IPS-18c (cell line): ENCODE data around the gene HTR3E.
"Not testable (repeated sequence)": the region's sequence is repeated elsewhere in the genome, so short reads cannot be mapped to it uniquely, and the experiment has no call there.

Experiments used
- H3K4me3 ChIP-seq: 2 replicates; pipeline ENCODE4 v1.7.0; 2013; ENCODE audit warnings: low read depth, mild to moderate bottlenecking, low read length, moderate library complexity; ENCODE audit not compliant: insufficient read depth
- H3K9me3 ChIP-seq: one replicate; pipeline ENCODE4 v1.6.1; 2013; ENCODE audit warnings: mild to moderate bottlenecking, low read length, moderate library complexity; ENCODE audit not compliant: control insufficient read depth, insufficient read depth

The HTR3E gene

DNA sequence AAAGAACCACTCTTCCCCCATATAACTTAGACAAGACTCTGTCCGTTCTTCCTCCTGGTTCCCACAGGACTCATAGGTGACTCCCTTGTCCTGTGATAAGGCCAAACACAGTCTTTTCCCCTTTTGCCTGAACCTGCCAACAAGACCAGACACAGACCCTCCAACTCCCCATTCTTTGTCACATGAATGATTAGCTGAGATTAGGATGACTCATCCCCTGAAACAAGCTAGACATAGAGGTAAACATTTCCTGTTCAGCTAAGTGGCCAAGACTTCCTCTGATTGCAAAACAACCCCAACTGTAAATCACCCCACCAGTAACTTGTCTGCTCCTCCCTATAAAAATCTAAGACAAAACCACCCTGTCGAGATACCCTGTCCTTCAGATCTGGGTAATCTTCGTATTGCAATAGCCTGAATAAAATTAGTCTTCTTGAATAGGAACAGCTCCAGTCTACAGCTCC is 11.4 kb upstream of the HTR3E start:
- H3K4me3 ChIP-seq = no peak overlapping the region
- H3K9me3 ChIP-seq = no peaks in the 10 kb centered on the region

DNA sequence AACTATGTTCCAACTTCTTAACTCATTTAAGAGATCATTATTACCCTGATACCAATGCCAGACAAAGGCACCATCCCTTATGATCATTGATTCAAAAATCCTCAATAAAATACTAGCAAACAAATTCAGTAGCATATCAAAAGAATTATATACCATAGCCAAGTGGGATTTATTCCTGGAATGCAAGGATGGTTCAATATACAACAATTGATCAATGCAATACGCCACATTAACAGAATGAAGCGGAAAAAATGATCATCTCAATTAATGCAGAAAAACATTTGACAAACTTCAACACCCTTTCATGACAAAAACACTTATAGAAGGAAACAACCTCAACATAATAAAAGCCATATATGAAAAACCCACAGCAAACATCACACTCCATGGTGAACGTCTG is 4.7 kb upstream of the HTR3E start:
- Histone ChIP-seq H3K4me3 (no peak overlapping the region), H3K9me3 (no peaks in the 10 kb centered on the region)

DNA sequence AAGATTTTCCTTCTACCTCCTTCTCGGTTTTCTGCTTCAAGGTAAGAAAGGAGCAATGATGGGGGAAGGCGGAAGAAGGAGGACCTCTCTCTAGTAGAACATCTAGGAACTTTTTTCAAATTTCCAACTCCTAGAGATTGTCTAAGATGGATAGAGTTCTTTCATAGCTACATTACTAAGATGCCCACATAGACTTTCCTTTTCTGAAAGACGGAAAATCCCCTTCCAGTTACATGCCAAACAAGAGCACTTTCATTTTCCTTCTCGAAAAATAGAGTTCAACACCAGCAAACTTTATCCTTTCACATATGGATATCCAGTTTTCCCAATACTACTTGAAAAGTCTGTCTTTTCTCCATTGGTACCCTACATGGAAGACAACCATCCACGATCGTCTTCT is 692 bp downstream of the HTR3E start:
- no peaks in the 10 kb centered on the region for H3K9me3 ChIP-seq
- H3K4me3 ChIP-seq = no peak overlapping the region

DNA sequence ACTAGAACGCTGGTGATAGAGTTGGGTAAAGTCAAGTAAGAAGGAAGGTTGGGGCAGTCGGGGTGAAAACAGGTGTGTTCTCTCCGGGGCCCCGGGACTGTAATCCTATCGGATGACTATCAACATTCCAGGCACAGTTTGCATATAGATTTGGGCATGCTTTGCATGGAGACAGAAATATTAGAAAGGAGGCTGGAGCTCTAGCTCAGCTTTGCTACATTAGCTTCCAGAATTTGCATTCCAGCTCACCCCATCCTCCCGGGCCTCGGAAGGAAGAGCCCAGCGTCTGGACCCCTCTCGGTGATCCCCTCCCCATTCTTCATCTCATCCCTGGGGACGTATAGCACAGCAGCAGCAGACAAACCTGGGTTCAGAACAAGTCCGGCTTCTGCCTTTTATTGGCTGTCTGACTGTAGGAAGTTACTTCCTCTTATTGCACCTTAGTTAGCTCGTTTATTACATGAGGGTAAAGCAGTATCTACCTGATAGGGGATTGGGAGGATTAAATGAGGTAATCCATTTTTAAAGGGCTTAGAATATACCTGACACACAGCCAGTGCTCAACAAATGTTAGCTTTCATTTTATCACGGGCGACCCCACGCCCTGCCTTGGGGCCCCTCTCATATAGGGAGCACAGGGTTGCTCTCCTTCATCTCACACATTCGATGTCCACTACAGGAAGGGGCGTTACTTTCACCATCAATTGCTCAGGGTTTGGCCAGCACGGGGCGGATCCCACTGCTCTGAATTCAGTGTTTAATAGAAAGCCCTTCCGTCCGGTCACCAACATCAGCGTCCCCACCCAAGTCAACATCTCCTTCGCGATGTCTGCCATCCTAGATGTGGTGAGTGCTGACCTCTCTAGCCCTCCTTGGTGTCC is 3.2 kb downstream of the HTR3E start:
- Histone ChIP-seq H3K9me3 (no peaks in the 10 kb centered on the region), H3K4me3 (no peak overlapping the region)

- Histone ChIP-seq H3K4me3 (no peak overlapping the region), H3K9me3 (no peaks in the 10 kb centered on the region)
Observed at GRCh38 chr3:184110316-184110725, 13.5 kb downstream of the HTR3E start.

DNA sequence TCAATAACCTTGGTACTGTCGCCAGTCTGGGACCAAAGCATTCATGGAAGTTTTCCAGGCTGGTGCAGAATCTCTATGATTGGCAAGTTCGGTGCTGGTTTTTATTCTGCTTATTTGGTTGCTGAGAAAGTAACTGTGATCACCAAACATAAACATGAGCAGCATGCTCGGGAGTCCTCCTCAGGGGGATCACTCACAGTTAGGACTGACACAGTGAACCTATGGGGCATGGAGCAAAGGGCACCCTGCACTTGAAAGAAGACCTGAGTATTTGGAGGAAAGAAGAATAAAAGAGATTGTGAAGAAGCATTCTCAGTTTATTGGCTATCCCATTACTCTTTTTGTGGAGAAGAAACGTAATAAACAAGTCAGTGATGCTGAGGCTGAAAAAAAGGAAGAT is 19.2 kb downstream of the HTR3E start:
- Histone ChIP-seq H3K4me3 (no peak overlapping the region), H3K9me3 (no peaks in the 10 kb centered on the region)

DNA sequence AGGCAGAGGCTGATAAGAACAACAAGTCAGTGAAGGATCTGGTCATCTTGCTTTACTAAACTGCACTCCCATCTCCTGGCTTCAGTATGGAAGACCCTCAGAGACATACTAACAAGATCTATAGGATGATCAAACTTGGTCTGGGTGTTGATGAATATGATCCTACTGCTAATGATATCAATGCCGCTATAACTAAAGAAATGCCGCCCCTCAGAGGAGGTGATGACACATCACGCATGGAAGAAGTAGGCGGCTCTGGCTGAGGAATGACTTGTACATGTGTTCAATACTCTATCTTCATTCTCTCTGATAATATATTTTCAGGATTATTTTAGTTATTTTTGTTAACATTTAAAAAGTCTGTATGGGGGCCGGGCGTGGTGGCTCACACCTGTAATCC is 20.8 kb downstream of the HTR3E start:
- no peaks in the 10 kb centered on the region for H3K9me3 ChIP-seq
- no peak overlapping the region for H3K4me3 ChIP-seq

DNA sequence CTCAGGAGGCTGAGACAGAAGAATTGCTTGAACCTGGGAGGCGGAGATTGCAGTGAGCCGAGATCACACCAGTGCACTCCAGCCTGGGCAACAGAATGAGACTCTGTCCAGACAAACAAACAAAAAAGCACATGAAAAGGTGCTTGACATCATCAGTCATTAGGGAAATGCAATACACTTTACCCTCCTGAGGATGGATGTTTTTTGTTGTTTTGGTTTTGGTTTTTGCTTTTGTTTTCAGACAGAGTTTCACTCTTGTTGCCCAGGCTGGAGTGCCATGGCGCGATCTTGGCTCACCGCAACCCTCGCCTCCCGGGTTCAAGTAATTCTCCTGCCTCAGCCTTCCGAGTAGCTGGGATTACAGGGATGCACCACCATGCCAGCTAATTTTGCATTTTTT is 24.2 kb downstream of the HTR3E start:
- H3K9me3 ChIP-seq, H3K4me3 ChIP-seq: not testable (repeated sequence)

DNA sequence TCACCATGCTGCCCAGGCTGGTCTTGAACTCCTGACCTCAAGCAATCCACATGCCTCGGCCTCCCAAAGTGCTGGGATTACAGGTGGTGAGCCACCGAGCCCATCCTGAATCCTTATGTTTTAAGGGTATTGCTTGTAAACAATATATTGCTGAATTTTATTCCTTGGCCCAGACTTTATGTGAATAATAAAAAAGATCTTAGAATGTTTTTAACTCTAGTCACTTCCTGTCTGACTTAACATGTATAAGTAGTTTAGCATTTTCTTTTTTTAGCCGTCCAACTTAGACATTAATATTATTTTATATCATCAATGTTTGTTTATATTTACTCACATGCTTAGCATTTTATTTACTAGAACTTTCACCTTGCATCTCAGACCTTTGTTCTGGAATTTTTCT is 29.1 kb downstream of the HTR3E start:
- Histone ChIP-seq H3K9me3 (no peaks in the 10 kb centered on the region), H3K4me3 (no peak overlapping the region)

DNA sequence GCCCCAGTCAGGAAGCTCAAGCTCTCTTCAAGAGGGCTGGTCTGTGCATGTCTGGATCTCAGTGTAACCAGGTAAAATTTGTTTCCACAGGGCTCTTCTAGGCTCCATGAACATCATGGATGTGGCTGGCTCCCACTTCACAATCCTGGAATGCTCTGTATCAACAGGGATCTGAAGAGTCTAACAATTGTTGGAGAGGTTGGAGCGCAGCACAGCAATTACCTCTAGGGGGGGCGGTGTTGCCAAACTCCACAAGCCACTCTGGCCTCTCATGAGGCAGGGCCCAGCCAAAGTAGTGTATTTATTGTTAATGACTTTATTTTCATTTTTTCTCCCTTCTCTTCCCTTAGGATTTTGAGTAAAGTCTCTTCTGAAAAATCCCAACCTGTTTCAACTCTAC is 32.1 kb downstream of the HTR3E start:
- no peak overlapping the region for H3K4me3 ChIP-seq
- H3K9me3 ChIP-seq = no peaks in the 10 kb centered on the region

GRCh38 chr3:184132945-184133344 is 36.1 kb downstream of the HTR3E start:
- peaks cover 2% of the 10 kb centered on the region for H3K9me3 ChIP-seq
- no peak overlapping the region for H3K4me3 ChIP-seq

DNA sequence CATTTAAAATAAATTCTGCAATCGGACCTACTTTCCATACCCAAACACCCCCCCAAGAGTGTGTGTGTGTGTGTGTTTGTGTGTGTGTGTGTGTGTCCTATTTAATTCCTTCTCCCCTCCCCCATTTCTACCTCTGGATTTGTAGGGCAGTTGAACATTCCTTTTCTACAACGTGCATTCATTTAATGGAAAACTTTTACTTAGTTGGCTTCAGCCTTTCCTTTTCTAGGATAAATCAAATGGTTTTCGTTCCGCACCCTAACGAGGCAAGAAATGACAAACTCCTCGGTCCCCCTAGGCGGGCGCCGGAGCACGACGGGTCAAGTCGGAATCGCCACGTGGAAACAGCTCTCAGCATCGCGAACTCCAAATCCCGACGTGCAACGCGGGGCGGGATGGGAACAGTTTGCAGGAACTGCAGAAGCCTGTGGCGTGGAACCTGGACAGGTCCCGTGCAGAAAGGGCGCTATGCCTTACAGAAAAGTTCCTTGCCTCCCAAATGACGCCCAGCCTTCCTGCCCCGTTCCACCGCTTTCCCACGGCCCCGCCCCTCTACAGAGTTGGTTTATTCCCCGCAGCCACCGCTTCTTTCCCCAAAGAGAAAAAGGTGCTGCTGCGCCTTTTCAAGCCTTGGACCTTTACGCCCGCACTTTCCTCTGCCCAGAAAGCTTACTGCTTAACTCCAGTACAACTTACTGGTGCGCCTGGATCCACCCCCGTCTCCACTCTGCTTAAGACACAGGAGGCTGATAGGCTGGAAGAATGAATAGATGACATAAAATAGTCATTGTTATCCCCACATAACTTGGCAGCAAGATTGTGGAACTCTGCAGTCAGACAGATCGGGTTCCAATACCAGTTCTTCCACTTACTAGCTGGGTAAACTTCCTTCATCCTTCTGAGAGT is 37.2 kb downstream of the HTR3E start:
- peak overlapping the region; percentile 81 for H3K4me3 ChIP-seq
- H3K9me3 ChIP-seq = peaks cover 2% of the 10 kb centered on the region

GRCh38 chr3:184134746-184135148 is 37.9 kb downstream of the HTR3E start:
- Histone ChIP-seq H3K9me3 (peaks cover 2% of the 10 kb centered on the region), H3K4me3 (peak overlapping the region; percentile 81)

- peaks cover 2% of the 10 kb centered on the region for H3K9me3 ChIP-seq
Observed at GRCh38 chr3:184135149-184135910, 38.5 kb downstream of the HTR3E start, which contains the start of gene EIF2B5. EIF2B5 (plus strand) TSS chr3:184135358; CDS start chr3:184135386, 28 bp downstream.

DNA sequence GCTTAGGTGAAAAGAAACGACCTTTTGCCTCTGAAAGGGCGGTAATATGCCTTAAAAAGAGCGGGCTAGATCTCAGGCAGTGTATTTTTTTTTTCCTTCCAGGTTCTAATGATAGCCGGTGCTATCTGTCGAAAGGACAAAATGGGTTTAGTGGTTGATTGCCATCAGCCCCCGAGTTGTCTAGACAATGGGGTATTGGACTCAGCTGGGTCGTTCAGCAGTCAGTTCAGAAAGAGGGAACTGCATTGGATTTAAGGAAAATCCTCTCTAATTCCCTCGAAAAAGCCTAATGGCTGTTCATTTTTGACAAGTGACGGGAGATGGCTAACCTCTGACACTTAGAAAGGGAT is 39.0 kb downstream of the HTR3E start:
- Histone ChIP-seq H3K9me3 (peaks cover 2% of the 10 kb centered on the region), H3K4me3 (peak overlapping the region; percentile 81)

More at GRCh38 chr3:184135149-184135910, 38.5 kb downstream of the HTR3E start, which contains the start of gene EIF2B5:
- peak within 1 kb of the TSS; percentile 81 for H3K4me3 ChIP-seq

DNA sequence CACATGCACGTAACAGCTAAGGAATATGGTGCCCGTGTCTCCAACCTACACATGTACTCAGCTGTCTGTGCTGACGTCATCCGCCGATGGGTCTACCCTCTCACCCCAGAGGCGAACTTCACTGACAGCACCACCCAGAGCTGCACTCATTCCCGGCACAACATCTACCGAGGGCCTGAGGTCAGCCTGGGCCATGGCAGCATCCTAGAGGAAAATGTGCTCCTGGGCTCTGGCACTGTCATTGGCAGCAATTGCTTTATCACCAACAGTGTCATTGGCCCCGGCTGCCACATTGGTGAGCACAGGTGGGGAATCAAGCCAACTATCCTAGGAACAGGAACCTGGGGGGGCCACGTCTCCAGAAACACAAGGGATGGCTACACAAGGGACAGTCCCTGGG is 43.6 kb downstream of the HTR3E start:
- H3K9me3 ChIP-seq = no peaks in the 10 kb centered on the region
- no peak overlapping the region for H3K4me3 ChIP-seq

GRCh38 chr3:184142199-184142598 is 45.3 kb downstream of the HTR3E start:
- no peak overlapping the region for H3K4me3 ChIP-seq
- no peaks in the 10 kb centered on the region for H3K9me3 ChIP-seq
